Loucy (cell line): ENCODE data around the gene CDH13.

Experiments
- H2AFZ ChIP-seq: fragments of 200-600 bp; sonication (generic); 2 replicates; pipeline ENCODE4 v1.6.0; 2016; ENCODE audit warnings: antibody characterized with exemption, mild to moderate bottlenecking, low read length, moderate library complexity
- H3F3A ChIP-seq: fragments of 200-600 bp; 2 replicates; pipeline ENCODE4 v1.6.0; 2016; ENCODE audit warnings: antibody characterized with exemption, low read depth, mild to moderate bottlenecking
- H3K27me3 ChIP-seq: fragments of 200-600 bp; sonication (generic); 2 replicates; pipeline ENCODE4 v1.6.1; 2014; ENCODE audit warnings: low read length, mild to moderate bottlenecking; ENCODE audit not compliant: insufficient read depth, poor library complexity, severe bottlenecking
- H3K36me3 ChIP-seq: fragments of 200-600 bp; sonication (generic); 2 replicates; pipeline ENCODE4 v1.6.1; 2016; ENCODE audit warnings: low read length; ENCODE audit not compliant: insufficient read depth
- H3K4me1 ChIP-seq: fragments of 200-600 bp; sonication (generic); 2 replicates; pipeline ENCODE4 v1.5.1; 2014; ENCODE audit warnings: low read length, mild to moderate bottlenecking; ENCODE audit not compliant: insufficient read depth, poor library complexity, severe bottlenecking
- H3K4me2 ChIP-seq: fragments of 200-600 bp; sonication (generic); 2 replicates; pipeline ENCODE4 v1.6.0; 2014; ENCODE audit warnings: antibody characterized with exemption, low read length, low read depth, mild to moderate bottlenecking; ENCODE audit not compliant: poor library complexity, severe bottlenecking
- H3K4me3 ChIP-seq: fragments of 200-600 bp; sonication (generic); 2 replicates; pipeline ENCODE4 v1.5.1; 2014; ENCODE audit warnings: low read length, mild to moderate bottlenecking, mixed read lengths; ENCODE audit not compliant: poor library complexity, severe bottlenecking
- H3K79me2 ChIP-seq: fragments of 200-600 bp; sonication (generic); 2 replicates; pipeline ENCODE4 v1.6.1; 2014; ENCODE audit warnings: low read length; ENCODE audit not compliant: insufficient read depth
- H3K9ac ChIP-seq: fragments of 200-600 bp; sonication (generic); 2 replicates; pipeline ENCODE4 v1.6.0; 2014; ENCODE audit warnings: mild to moderate bottlenecking, low read depth, low read length, moderate library complexity; ENCODE audit not compliant: poor library complexity, severe bottlenecking
- H3K9me2 ChIP-seq: fragments of 200-600 bp; sonication (generic); replicated peaks from 2 replicates; pipeline ENCODE4 v1.6.1; 2016; ENCODE audit warnings: low read depth, low read length, mixed read lengths
- H3K9me3 ChIP-seq: fragments of 200-600 bp; sonication (generic); 2 replicates; pipeline ENCODE4 v1.6.1; 2014; ENCODE audit warnings: mild to moderate bottlenecking, antibody characterized with exemption, low read length, low read depth; ENCODE audit not compliant: insufficient read depth
- H4K20me1 ChIP-seq: fragments of 200-600 bp; sonication (generic); 2 replicates; pipeline ENCODE4 v1.6.0; 2014; ENCODE audit warnings: antibody characterized with exemption, low read length, mild to moderate bottlenecking; ENCODE audit not compliant: insufficient read depth, poor library complexity, severe bottlenecking
- EZH2phosphoT487 ChIP-seq: fragments of 200-600 bp; IDR thresholded peaks from 2 replicates; pipeline ENCODE4 v1.6.1; 2018; ENCODE audit warnings: antibody characterized with exemption, mild to moderate bottlenecking, moderate library complexity, borderline replicate concordance
- TF ChIP-seq, protein P1 (sequence below): fragments of 200-600 bp; sonication (generic); conservative IDR thresholded peaks from 2 replicates; pipeline ENCODE4 v1.5.1; 2014; ENCODE audit warnings: mild to moderate bottlenecking, antibody characterized with exemption, low read length

Gene CDH13

DNA sequence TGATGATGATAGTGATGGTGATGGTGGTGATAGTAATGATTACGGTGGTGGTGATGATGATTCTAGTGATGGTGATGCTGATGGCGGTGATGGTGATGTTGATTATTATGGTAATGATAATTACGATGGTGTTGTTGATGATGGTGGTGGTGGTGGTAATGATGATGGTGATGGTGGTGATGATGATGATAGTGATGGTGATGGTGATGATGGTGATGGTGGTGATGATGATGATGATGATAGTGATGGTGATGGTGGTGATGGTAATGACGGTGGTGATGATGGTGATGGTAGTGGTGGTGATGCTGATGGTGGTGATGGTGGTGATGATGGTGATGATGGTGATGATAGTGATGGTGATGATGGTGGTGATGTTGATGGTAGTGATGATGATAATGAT, 370.0 kb downstream of the CDH13 start:
- Histone ChIP-seq H3K9me3 (no peaks in the 10 kb centered on the region), H3F3A (no peaks in the 10 kb centered on the region), H3K4me3 (no peak overlapping the region), H3K36me3 (no peaks in the 10 kb centered on the region), H3K4me2 (no peak overlapping the region), H3K4me1 (no peaks in the 10 kb centered on the region), H4K20me1 (no peaks in the 10 kb centered on the region), H2AFZ (no peak overlapping the region), H3K9me2 (no peaks in the 10 kb centered on the region), H3K9ac (no peak overlapping the region), H3K27me3 (no peaks in the 10 kb centered on the region), H3K79me2 (no peaks in the 10 kb centered on the region)
- TF ChIP-seq EZH2phosphoT487: no peak
- TF ChIP-seq, protein P1, sequence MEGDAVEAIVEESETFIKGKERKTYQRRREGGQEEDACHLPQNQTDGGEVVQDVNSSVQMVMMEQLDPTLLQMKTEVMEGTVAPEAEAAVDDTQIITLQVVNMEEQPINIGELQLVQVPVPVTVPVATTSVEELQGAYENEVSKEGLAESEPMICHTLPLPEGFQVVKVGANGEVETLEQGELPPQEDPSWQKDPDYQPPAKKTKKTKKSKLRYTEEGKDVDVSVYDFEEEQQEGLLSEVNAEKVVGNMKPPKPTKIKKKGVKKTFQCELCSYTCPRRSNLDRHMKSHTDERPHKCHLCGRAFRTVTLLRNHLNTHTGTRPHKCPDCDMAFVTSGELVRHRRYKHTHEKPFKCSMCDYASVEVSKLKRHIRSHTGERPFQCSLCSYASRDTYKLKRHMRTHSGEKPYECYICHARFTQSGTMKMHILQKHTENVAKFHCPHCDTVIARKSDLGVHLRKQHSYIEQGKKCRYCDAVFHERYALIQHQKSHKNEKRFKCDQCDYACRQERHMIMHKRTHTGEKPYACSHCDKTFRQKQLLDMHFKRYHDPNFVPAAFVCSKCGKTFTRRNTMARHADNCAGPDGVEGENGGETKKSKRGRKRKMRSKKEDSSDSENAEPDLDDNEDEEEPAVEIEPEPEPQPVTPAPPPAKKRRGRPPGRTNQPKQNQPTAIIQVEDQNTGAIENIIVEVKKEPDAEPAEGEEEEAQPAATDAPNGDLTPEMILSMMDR: no peak

DNA sequence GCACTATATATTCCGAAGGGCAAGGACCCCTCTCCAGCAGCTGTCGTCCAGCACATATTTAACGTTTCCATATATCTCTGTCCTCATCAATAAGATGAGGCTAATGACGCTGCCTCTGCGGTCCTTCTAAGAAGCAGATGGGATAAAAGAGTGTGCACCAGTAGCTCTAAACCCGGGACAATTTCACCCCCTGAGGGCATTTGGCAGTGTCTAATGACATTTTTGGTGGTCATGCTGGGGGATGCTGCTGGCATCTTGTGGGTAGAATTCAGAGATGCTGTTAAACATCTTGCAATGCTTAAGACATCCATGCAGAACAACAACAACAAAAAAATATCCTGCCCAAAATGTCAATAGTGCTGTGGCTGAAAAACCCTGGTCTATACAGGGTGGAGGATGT, 372.9 kb downstream of the CDH13 start:
- H2AFZ ChIP-seq: no peak overlapping the region
- no peaks in the 10 kb centered on the region for H3K79me2 ChIP-seq
- no peaks in the 10 kb centered on the region for H3K27me3 ChIP-seq
- H3K9ac ChIP-seq: no peak overlapping the region
- H3K4me1 ChIP-seq: no peaks in the 10 kb centered on the region
- H4K20me1 ChIP-seq: no peaks in the 10 kb centered on the region
- no peaks in the 10 kb centered on the region for H3K9me2 ChIP-seq
- no peak overlapping the region for H3K4me3 ChIP-seq
- H3F3A ChIP-seq: no peaks in the 10 kb centered on the region
- H3K36me3 ChIP-seq: no peaks in the 10 kb centered on the region
- no peak for TF ChIP-seq EZH2phosphoT487
- TF ChIP-seq, protein P1: no peak
- H3K4me2 ChIP-seq: no peak overlapping the region
- H3K9me3 ChIP-seq: no peaks in the 10 kb centered on the region

DNA sequence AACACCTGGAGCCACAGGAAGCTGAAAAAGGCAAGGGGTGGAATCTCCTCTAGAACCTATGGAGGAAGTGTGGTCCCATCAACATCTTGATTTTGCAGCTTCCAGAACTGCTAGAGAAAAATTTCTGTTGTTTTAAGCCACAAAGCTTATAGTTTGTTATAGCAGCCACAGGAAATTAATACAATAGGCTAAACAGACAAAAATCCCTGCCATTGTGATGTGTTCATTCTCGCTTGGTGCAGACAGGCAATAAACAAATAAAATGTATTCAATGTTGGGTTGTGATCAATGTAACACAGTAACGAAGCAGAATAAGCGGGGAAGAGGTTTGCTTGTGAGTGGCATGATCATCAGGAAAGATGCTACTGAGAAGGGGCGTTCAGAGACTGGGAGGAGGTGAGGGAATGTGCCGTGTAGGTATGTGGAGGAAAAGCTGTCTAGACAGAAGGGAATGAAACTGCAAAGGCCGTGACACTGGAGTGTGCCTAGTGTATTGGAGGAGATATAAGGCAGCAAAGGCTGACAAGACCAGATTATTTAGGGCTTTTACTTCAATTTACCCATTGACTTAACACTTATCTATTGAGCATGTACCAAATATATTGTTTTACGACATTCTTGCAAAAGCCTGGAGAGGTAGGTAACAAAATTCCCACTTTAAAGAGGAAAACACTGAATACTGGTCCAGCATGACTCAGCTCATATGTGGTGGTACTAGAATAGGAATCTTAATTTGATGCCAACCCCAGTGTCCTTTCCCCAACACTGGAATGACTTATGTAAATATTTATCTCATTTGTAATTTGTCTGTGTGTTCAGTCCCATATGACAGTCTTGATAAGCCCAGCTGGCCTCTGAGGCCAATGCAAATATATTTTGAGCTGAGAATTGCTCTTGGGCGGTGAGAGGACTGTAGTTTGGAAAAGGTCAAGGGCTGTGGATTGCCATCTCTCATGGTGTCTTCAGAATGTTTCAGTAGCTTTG, 375.9 kb downstream of the CDH13 start:
- Histone ChIP-seq H3K79me2 (no peaks in the 10 kb centered on the region), H3K9ac (no peak overlapping the region), H3F3A (no peaks in the 10 kb centered on the region), H3K36me3 (no peaks in the 10 kb centered on the region), H3K4me1 (no peaks in the 10 kb centered on the region), H3K27me3 (no peaks in the 10 kb centered on the region), H3K4me3 (no peak overlapping the region), H3K9me3 (no peaks in the 10 kb centered on the region), H2AFZ (no peak overlapping the region), H3K9me2 (no peaks in the 10 kb centered on the region), H3K4me2 (no peak overlapping the region), H4K20me1 (no peaks in the 10 kb centered on the region)
- TF ChIP-seq, protein P1: no peak
- no peak for TF ChIP-seq EZH2phosphoT487
